ENCODE results near the gene PFKP. TPM values are rescaled to one million over a fixed set of nuclear protein-coding genes. Genes with fewer than 3 reads are reported as not detected.

PFKP gene
- total RNA-seq, 1 experiment from 2014 or later, result 232 TPM

DNA sequence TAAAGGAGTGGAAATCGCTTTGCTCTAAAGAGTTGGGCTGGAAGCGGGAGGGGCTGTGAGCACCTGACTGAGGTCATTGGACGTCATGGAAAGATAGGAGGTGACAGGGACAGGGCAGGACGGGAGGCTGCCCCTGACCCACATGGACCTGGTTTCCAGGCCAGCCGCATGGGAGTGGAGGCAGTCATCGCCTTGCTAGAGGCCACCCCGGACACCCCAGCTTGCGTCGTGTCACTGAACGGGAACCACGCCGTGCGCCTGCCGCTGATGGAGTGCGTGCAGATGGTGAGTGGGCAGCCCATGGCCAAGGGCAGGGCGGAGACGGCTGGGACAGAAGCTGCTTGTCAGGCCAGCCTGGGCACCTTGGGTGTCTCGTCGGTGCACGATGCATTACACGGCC is 41.8 kb downstream of the PFKP start:
- CTCF ChIA-PET, result no interaction called here
- no TSS peak for BruUV-seq (replicated peaks)

DNA sequence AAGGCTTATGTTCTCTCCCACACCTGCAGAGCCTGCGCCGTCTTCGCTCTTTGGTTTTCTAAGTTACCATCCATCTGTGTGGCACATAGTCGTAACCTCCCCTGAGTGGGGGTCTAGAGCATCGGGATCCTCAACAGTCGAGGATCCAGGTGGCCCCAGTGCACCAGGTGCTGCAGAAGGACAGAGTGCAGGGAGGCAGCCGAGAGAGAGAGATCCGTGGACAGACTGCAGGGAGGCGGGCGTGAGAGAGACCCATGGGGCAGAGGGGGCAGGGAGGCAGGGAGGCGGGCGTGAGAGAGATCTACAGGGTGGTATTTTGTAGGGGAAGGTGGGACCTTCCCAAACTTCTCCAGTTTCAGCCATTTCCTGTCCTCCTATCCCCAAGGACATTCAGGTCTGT is 42.3 kb downstream of the PFKP start:
- H3K36me3 ChIP-seq (ENCODE audit: control insufficient read depth, insufficient read depth, low read length), result peaks cover 4% of the 10 kb centered on the region; the same call in 1 of the 2 replicates
- TF ChIP-seq TCF7L2 (IDR thresholded peaks at IDR 0.05; ENCODE audit: low read depth, low read length), result no peak
- no peak for TF ChIP-seq SIN3A (IDR thresholded peaks at IDR 0.05; ENCODE audit: borderline replicate concordance, insufficient read depth, low read depth, low read length)
- TF ChIP-seq, protein P1, sequence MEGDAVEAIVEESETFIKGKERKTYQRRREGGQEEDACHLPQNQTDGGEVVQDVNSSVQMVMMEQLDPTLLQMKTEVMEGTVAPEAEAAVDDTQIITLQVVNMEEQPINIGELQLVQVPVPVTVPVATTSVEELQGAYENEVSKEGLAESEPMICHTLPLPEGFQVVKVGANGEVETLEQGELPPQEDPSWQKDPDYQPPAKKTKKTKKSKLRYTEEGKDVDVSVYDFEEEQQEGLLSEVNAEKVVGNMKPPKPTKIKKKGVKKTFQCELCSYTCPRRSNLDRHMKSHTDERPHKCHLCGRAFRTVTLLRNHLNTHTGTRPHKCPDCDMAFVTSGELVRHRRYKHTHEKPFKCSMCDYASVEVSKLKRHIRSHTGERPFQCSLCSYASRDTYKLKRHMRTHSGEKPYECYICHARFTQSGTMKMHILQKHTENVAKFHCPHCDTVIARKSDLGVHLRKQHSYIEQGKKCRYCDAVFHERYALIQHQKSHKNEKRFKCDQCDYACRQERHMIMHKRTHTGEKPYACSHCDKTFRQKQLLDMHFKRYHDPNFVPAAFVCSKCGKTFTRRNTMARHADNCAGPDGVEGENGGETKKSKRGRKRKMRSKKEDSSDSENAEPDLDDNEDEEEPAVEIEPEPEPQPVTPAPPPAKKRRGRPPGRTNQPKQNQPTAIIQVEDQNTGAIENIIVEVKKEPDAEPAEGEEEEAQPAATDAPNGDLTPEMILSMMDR (IDR thresholded peaks at IDR 0.05), result no peak
- TF ChIP-seq, protein P2, sequence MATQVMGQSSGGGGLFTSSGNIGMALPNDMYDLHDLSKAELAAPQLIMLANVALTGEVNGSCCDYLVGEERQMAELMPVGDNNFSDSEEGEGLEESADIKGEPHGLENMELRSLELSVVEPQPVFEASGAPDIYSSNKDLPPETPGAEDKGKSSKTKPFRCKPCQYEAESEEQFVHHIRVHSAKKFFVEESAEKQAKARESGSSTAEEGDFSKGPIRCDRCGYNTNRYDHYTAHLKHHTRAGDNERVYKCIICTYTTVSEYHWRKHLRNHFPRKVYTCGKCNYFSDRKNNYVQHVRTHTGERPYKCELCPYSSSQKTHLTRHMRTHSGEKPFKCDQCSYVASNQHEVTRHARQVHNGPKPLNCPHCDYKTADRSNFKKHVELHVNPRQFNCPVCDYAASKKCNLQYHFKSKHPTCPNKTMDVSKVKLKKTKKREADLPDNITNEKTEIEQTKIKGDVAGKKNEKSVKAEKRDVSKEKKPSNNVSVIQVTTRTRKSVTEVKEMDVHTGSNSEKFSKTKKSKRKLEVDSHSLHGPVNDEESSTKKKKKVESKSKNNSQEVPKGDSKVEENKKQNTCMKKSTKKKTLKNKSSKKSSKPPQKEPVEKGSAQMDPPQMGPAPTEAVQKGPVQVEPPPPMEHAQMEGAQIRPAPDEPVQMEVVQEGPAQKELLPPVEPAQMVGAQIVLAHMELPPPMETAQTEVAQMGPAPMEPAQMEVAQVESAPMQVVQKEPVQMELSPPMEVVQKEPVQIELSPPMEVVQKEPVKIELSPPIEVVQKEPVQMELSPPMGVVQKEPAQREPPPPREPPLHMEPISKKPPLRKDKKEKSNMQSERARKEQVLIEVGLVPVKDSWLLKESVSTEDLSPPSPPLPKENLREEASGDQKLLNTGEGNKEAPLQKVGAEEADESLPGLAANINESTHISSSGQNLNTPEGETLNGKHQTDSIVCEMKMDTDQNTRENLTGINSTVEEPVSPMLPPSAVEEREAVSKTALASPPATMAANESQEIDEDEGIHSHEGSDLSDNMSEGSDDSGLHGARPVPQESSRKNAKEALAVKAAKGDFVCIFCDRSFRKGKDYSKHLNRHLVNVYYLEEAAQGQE (IDR thresholded peaks at IDR 0.05; ENCODE audit: insufficient read depth in 1 of 2, low read depth in 2 of 2, low read length in 1 of 2), result no peak
- TF ChIP-seq POLR2AphosphoS5 (IDR thresholded peaks at IDR 0.05; ENCODE audit: low read depth, low read length), result no peak
- CTCF ChIA-PET, result no interaction called here
- no peaks in the 10 kb centered on the region for H3K27me3 ChIP-seq (ENCODE audit: control insufficient read depth, insufficient read depth, low read length)
- DNase-seq (ENCODE audit: low read depth, low spot score) (no peak), ATAC-seq (no peak)
- no peak overlapping the region for H3K27ac ChIP-seq (ENCODE audit: low read length)
- in situ Hi-C loops (cut with HindIII; ENCODE audit: low pct_unique_long_range_greater_than_20kb, low sequenced_read_pairs) (no loop called here), intact Hi-C loops (cut with micrococcal nuclease; ENCODE audit: unreplicated experiment) (no loop called here)
- no TSS peak for BruUV-seq (replicated peaks)
- H3K4me3 ChIP-seq (ENCODE audit: low read depth in 2 of 2, low read length in 2 of 2), result no peak overlapping the region
- POLR2A ChIA-PET, result no interaction called here
- no peaks in the 10 kb centered on the region for H3K9me3 ChIP-seq (ENCODE audit: control insufficient read depth, insufficient read depth, low read depth, low read length)
- no peaks in the 10 kb centered on the region for H3K4me1 ChIP-seq (ENCODE audit: control insufficient read depth, insufficient read depth, low read length)

More for the DNA sequence above, 41.8 kb downstream of the PFKP start:
- Histone ChIP-seq H3K9me3 (ENCODE audit: control insufficient read depth, insufficient read depth, low read depth, low read length) (no peaks in the 10 kb centered on the region), H3K27ac (ENCODE audit: low read length) (no peak overlapping the region), H3K4me1 (ENCODE audit: control insufficient read depth, insufficient read depth, low read length) (no peaks in the 10 kb centered on the region), H3K4me3 (ENCODE audit: low read depth in 2 of 2, low read length in 2 of 2) (no peak overlapping the region), H3K36me3 (ENCODE audit: control insufficient read depth, insufficient read depth, low read length) (peaks cover 4% of the 10 kb centered on the region; the same call in 1 of the 2 replicates), H3K27me3 (ENCODE audit: control insufficient read depth, insufficient read depth, low read length) (no peaks in the 10 kb centered on the region)
- TF ChIP-seq, protein P1 (IDR thresholded peaks at IDR 0.05), result no peak
- TF ChIP-seq TCF7L2 (IDR thresholded peaks at IDR 0.05; ENCODE audit: low read depth, low read length) (no peak), SIN3A (IDR thresholded peaks at IDR 0.05; ENCODE audit: borderline replicate concordance, insufficient read depth, low read depth, low read length) (no peak), POLR2AphosphoS5 (IDR thresholded peaks at IDR 0.05; ENCODE audit: low read depth, low read length) (no peak)
- TF ChIP-seq, protein P2 (IDR thresholded peaks at IDR 0.05; ENCODE audit: insufficient read depth in 1 of 2, low read depth in 2 of 2, low read length in 1 of 2), result no peak
- no peak for DNase-seq (ENCODE audit: low read depth, low spot score)
- no peak for ATAC-seq
- in situ Hi-C loops (cut with HindIII; ENCODE audit: low pct_unique_long_range_greater_than_20kb, low sequenced_read_pairs), result no loop called here
- intact Hi-C loops (cut with micrococcal nuclease; ENCODE audit: unreplicated experiment), result no loop called here
- POLR2A ChIA-PET, result no interaction called here
